Measurements from ENCODE around the gene INPP5F.
"Not testable (repeated sequence)": the region's sequence is repeated elsewhere in the genome, so short reads cannot be mapped to it uniquely, and the experiment has no call there.

The INPP5F gene

DNA sequence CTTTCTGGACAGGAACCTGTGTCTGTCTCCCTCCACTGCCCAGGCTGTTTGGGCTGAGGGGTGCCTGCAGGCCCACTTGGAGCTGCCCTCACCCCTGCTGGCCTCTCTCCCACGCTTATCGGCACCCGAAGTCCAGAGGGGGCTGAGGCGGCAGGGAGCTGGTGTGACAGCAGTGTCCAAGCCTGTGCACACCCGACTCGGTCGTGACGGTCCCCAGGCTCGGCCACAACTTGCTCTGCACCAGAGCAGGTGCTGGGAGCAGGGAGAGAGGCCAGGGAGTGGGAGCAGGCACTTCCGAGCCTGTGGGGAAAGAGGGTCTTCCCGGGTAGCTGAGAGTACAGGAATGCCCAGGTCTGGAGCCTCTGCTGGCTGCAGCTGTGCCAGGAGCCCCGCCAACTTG, 23.0 kb downstream of the INPP5F start:
- no peak for DNase-seq

DNA sequence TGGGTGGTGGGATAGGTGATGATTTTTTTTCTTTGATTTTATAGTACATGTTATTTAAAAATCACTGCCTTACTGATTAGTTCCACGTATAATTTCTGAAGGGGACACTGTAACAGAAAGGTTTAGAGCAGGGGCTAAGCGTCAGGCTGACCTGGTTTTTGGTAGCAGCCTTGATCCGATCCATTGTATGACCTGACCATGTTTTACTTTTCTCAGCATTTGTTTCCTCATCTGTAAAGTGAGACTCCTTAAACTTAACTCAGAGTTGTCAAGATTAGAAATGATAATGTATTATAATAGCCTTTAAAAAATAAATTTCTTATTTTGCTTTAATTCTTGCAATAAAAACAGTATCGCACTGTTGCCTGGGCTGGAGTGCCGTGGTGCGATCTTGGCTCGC, 23.6 kb downstream of the INPP5F start:
- no peak for DNase-seq

DNA sequence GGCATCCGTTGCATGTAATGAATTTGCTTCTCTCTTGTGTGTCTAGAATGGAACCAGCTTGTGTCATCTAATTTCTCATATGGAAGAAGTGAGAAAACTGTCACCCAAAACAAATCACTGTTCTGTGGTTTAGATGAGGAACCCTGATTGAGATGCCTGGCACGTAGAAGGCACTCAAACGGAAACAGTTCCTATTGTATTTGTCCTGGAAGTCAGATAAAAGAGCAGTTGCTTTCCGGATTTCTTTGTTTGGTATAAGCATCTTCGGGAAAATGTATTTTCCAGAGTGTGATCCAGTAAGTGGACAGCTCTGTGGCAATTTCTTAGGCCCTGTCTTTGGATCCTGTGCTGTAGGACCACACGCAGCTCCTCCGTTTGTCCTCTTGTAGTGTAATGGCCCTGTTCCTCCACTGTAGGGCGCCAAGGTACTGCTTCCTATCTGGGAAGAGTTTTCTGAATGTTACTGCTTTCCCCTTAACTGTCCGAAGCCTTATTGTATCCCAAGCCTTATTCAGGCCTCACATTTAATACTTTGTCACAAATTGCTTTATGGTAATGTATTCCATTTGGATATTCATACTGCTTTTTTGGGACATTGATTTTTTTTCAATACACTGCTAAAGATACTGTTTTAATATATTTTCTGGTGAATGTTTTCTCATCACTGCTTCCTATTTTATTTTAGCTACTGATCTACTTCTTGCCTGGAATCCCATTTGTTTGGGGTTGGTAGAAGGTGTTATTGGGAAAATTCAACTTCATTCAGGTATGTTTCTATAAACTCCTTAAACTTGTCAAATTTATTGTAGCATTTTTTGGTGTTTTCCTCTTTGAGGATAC, 24.8 kb downstream of the INPP5F start:
- peak; percentile 58 to 60 for DNase-seq

DNA sequence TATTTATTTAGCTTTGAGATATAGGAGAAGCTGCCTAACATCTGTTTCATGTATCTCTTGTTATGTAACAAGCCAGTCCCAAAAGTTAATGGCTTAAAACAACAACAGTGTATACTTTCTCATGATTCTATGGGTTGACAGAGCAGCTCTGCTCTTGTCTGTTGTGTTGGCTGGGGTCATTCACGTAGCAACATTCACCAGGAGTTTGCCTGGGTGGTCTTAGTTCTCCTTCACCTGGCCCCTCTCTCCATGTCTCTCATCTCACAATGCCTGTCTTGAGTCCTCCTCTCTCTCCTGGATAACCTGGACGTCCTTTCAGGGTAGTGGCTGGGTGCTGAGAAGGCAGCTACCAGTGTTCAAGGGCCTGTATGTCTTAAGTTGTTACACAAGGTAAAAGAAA, 27.5 kb downstream of the INPP5F start:
- no peak for DNase-seq

DNA sequence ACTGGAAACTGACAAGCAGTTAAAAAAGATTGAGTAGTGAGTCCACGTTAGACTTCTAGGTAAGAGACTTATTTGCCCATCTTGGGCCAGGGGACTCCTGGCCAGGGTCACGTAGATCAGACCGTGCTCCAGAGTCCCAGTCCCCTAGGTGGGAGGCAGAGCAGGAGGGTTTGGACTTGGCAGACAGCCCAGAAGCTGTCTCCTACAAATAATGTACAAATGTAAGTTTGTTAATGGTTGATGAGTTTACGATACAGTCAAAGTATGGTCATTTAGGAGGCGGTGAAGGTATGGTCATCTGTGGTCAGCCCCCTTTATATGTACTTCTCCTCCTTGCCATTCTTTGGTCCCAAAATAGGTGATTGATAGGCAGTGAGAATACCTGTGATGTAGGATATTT, 28.2 kb downstream of the INPP5F start:
- no peak for DNase-seq

DNA sequence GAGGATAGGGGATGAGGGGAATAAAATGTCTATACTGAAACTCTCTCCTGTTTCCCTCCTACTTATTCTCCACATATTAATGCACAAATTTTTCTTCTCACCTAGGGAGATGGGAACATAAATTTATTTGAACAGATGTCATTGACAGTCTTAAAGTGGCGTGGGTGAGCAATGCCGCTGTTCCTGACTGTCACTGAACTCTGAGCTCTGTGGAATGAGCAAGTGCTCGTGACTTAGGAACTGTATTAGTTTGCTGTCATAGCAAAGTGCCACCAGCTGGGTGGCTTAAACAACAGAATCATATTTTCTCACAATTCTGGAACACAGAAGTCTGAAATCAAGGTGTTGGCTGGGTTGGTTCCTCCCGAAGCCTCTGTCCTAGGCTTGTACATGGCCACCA, 29.1 kb downstream of the INPP5F start:
- DNase-seq = no peak

DNA sequence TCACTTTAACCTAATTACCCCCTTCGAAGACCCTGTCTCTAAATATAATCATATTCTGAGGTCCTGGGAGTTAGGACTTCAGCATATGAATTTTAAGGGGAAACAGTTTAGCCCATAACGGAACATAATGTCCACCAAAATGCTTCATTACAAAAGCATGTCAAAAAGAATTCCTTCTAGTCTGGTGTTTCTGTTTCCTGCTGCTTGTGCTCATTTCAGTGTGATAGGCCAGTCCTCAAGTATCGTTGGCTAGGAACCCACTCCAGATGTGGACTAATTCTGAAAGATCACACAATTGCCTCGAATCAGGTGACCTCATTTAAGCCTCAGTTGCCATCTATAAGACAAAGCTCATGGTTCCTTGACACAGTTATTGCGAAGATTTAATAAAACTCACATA, 29.6 kb downstream of the INPP5F start:
- DNase-seq = no peak

DNA sequence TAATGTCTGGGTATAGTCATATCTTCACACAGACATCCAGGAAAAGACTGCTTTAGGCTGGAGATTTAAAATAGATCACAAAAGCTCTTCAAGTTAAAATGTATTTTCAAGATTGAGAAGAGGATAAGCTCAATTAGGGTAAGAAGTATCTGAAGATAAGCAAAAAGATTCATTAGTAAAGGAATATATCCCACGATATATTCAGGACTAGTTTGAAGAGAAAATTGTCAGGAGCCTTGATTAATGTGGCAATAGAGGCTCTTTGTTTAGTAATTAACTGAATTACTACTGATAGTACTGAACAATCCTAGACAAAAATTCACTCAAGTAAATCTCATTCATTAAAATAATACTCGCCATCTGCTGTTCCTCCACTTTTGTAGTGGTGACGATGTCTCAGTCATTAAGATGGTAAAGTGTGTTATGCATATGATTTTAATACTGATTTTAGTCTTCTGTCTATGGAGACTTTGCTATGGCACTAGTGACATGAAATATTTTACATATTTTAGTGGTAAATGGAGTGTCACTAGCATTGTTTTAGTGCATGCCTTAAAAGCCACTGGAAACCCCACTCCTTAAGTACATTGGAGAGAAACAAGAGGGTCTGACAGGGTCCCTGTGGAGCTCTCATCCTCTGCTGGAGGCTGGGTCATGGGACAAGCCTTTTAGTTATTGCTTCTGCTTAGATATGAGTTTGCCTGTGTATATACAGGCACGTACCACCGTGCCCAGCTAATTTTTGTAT, 32.8 kb downstream of the INPP5F start:
- no peak for DNase-seq

DNA sequence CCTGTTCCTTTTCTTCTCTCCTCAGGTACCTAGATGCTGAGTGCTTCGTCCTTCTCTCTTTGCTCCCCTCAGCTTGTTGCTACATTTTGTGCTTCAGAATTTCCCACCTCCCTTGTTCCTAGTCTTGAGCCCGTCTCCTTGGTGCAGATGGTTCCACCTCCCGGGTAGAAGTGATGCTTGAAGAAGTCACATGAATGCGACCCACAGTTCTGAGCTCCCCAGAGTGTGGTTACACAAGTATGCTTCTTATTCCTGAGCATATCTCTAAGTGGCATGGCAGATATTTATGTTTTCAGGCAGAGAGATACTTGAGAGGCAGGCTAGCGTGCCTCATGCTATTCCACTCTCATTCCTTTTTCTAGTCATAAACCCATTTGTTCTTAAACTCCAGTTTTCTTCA, 34.0 kb downstream of the INPP5F start:
- DNase-seq = no peak

DNA sequence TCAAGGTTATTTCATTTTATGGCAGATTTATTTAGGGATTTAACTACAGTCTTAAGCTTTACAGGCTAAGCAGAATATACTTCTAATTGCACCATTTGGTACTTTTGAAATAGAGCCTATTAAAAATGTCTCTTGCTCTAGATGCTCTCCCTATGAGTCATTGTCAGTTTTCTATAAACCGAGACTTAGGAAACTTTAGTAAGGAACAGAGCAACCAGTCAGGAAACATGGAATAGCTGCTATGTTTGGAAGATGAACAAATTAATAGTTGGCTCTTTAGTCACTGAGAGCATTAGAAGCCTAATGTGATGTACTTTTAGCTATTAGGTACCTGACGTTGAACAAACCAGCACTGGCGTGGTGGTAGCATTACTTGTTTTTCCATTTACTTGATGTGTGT, 35.3 kb downstream of the INPP5F start:
- DNase-seq = no peak

DNA sequence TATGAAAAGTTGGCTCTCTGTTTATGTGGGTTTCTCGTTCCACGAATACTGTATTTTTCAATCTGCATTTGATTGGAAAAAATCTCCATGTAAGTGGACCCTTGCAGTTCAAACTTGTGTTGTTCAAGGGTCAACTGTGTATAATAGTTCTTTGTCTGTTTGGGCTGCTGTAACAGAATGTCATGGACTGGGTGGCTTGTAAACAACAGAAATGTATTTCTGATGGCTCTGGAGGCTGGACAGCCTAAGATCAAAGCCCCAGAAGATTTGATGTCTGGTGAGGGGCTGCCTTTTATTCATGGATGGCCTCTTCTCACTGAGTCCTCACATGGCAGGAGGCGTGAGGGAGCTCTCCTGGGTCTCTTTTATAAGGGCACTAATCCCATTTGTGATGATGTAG, 36.2 kb downstream of the INPP5F start:
- no peak for DNase-seq

DNA sequence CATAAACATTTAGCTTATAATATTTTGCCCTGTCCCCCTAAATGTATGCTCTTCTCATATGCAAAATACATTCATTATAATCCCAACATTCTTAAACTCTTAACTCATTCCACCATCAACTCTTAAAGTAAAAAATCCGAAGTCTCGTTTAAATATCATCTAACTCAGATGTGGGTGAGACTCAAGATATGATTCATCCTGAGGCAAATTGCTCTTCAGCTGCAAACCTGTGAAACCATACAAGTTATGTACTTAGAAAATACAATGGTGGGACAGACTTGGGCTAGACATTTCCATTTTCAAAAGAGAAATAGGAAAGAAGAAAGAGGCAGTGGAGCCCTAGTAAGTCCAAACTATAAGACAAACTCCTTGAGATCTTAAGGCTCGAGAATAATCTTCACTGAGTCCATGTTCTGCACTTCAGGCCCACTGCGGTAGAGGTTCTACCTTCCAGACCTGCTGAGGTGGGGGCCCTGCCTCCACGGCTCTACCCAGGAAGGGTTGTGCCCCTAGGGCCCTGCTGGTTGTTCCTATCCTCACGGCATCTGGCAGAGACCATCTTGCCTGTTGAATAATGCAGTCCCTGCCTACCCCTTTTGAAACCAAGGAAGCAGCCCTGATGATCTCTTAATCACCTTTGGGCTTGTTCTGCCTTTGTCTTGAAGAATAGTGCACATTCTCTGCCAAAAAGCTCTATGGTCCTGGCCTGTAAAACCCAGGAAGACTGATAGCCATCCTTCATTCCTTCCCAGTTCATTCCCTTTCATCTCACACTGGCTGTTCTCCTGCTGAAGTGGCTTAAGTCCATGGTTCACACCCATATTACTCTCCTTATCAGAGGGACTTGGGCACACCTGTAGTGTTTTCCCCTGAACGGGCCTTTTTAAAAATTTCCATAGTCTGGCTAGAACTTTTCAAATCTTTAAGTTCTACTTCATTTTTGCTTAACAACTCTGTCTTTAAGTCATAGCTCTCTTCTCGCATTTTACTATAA, 37.3 kb downstream of the INPP5F start:
- DNase-seq = no peak

DNA sequence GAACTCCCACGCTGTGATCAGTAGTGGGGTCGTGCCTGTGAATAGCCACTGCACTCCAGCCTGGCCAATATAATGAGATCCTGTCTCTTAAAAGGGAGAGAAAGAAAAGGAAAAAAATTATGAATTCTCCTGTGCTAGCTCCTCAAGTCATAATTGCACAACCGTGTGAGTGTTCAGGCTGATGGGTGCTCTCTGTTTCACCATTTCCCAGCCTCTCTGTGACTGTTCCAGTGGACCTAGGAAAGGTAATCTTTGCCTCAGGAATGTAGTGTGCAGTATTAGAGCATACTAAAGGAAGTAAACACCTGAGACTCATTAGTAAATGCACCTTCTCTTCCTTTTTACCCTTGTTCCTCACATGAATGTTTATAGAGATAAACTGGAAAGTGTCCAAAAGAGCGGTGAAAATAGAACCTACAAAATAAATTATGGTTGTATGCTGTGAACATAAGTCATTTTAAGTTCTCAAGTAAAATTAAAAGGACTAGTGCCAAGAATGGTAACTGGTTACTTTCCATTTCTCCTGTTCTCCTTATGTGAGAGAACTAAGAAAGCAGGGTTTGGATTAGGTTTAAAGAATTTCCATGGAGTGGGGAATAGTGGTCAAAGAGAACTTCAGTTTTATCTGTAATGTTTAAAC, 42.7 kb downstream of the INPP5F start:
- no peak for DNase-seq

DNA sequence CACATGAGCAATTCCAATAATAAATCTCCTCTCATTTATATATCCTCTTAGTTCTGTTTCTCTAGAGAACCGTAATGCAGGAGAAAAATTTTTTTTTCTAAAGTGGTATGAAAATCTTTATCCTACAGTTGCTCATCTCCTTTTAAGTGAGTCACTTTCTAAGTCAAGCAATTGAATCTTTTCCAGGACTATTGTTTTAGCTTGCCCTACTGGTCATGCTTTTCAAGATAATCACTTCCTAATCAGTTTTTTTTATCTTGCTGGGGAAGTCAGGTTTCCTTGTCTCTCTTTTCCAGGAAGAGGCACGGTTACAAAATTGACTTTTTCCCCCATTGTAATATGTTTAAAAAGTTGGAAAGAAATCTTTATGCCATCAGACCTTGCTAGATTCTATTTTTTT, 44.0 kb downstream of the INPP5F start:
- no peak for DNase-seq

DNA sequence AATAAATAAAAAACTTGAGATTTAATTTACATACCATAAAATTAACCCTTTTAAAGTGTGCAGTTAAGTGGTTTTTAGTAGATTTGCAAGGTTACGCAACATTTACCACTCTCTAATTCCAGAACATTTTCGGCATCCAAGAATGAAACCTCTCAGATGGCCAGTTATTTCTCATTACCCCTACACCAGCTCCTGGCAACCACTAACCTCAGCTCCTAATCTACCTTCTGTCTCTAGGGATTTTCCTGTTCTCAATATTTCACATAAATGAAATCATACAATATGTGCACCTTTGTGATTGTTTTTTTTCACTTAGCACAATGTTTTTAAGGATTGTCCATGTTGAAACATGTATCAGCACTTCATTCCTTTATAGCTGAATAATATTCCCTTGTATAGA, 45.1 kb downstream of the INPP5F start:
- DNase-seq = no peak

DNA sequence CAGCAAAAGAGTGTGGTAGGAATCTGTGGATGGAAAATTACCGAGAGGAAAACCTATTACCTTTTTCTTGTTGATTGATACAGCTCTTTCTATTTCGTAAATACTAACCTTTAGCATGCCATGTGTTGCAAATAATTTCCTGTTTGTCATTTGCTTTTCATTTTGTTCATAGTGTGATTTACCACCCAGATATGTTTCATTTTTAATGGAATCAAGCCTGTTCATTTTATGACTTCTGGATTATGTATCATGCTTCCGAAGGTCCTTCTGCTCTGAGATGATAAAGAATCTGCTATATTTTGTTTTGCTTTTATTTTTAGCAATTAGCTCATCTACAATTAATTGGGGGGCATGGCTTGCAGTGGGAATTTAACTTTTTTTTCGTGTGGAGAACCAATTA, 46.5 kb downstream of the INPP5F start:
- no peak for DNase-seq

DNA sequence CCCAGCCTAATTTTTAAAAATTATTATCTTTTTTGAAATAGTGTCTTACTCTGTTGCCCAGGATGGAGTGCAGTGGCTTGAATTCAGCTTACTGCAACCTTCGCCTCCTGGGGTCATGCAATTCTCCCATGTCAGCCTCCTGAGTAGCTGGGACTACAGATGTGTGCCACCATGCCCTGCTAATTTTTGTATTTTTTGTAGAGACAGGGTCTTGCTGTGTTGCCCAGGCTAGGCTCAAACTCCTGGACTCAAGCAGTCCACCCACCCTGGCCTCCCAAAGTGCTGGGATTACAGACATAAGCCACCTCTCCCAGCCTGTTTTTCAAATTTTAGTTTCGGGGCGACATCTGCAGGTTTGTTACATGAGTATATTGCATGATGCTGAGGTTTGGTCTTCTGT, 47.2 kb downstream of the INPP5F start:
- DNase-seq = not testable (repeated sequence)

DNA sequence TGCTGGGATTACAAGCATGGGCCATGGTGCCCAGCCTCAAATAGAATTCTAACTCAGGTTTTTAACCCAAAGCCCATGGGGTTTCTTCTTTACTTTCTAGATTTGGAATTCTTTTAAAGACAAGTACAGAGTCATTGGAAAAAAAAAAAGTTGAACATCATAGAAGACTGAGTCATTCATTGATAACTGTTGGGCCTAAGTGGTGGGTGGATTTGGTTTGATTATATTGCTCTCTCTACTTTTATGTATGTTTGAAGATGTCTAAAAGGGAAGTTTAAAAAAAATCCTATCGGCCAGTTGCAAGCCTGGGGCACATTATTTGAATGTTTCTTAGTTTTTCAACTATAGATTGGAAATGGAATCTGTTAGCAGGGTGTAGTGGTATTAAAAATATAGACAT, 49.7 kb downstream of the INPP5F start:
- DNase-seq = no peak

DNA sequence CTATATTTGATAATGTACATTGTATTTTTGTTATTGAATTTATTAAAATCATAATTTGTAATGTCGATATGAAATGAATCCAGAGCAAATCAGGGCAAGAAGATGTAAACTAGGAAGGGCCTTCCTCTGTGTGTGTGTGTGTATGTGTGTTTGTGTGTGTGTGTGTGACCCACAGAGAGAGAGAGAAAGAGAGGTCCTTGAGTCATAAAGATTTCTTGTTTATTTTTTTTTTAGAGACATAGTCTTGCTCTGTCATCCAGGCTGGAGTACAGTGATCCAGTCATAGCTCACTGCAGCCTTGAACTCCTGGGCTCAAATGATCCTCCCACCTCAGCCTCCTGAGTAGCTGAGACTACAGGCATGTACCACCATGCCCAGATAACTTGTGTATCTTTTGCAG, 50.7 kb downstream of the INPP5F start:
- DNase-seq = no peak

DNA sequence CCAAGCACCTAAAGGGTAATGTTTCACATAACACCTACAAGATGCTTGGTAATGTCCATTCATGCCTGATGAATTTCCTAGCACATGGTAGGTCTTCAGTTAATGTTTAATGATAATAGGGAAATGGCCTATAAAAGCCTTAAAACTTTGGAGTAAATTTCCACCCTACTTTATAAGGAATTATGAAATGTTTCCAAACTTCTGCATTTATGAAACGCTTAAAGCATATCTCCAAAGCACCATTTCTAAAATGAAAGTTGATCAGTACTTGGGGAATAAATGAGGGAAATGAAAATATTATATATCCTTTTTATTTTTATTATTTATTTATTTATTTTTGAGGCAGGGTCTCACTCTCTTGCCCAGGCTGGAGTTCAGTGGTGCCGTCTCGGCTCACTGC, 51.8 kb downstream of the INPP5F start:
- no peak for DNase-seq

DNA sequence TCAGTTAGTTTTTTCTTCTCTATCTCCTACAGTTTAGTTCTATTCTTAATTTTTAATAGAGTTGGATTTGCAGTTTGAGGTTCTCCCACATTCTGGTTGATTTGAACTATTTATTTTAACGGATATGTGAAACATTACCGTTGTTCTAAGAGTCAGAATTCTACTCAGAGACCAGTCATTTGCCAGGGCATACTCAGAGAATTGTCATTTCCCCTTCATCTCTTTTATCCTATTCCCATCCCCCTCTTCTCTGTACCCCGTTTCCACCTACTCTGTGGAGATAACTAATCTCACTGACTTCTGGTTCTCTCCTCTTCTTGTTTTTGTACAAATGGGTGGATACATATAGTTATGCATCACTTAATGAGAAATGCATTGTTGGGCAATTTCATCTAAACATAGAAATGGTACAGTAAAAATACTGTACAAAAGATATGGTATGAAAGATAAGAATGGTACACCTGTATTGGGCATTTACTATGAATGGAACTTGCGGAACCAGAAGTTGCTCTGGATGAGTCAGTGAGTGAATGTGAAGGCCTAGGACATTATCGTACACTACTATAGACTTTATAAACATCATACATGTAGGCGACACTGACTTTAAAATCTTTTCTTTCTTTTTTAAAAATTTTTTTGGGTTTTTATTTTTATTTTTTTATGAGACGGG, 53.1 kb downstream of the INPP5F start:
- DNase-seq = no peak

DNA sequence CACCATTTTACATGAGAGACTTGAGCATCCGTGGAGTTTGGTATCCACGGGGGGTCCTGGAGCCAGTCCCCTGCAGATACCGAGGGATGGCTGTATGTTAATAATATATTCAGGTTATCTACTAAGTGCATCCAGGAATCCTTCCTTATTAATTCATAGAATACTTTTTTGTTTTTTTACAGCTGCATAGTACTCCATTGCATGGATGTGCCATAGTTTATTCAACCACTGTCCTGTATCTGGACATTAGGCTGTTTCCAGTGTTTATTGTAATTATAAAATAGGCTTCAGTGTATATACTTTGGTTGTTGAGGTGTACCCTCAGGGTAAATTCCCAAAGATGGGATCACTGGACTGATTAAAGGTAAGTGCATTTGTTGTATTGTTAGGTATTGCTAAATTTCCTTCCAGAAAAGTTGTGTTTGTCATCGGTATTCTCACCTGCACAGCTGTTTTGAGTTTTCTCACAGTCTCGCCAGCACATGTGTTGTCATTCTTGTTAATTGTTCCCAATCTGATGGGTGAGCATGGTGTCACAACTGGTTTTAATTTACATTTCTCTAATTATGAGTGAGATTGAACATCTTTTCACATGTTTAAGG, 55.1 kb downstream of the INPP5F start:
- DNase-seq = no peak

All from activated CD4-positive, alpha-beta T cell treated with anti-CD3 and anti-CD28 coated beads for 4 hours (primary cell).